Lower leg skin (tissue), 4 donors: ENCODE data around the gene RNF34. TPM values are rescaled to one million over a fixed set of nuclear protein-coding genes. Genes with fewer than 3 reads are reported as not detected.
A peak's percentile ranks its signal among the peaks of the same experiment; 100 is the strongest.

ENCODE experiments used
- DNase-seq, 2 donors: peaks; one replicate each; pipeline ENCODE4 v3.0.0-alpha.2; 2019; ENCODE audit warnings: low spot score in 2 of 2
- H3K4me3 ChIP-seq: fragments of 200-600 bp; sonication (generic); 2 replicates; pipeline ENCODE4 v1.5.1; 2017; ENCODE audit warnings: mild to moderate bottlenecking, low read depth; ENCODE audit not compliant: poor library complexity, severe bottlenecking
- CTCF ChIP-seq, 3 donors: fragments of 450-650 bp; IDR thresholded peaks; one replicate each; pipeline ENCODE4 v1.5.1; 2016; ENCODE audit warnings: antibody characterized with exemption in 3 of 3, mild to moderate bottlenecking in 3 of 3, moderate library complexity in 2 of 3
- POLR2A ChIP-seq, 2 donors: fragments of 450-650 bp; IDR thresholded peaks; one replicate each; pipeline ENCODE4 v1.6.1; 2016 to 2017; ENCODE audit warnings: antibody characterized with exemption in 2 of 2, mild to moderate bottlenecking in 1 of 2, moderate library complexity in 1 of 2
- WGBS, 2 donors: methylation state at CpG; one replicate each; pipeline ENCODE4 v1.1.5; 2018; 5-methylcytosine and 5-hydroxymethylcytosine counted together
- intact Hi-C: fragments of 100-400 bp; cut with DNase I; formaldehyde crosslinking; loops from one replicate; pipeline ENCODE4 v1.15.0; 2023; ENCODE audit warnings: low total_unique reads
- total RNA-seq, 4 donors: library from RNA; depleted of rRNA; stranded (reverse); fragments of >200 nt; gene quantifications; one replicate each; pipeline ENCODE4 v1.1.0, GENCODE V29; 2016

The RNF34 gene
- total RNA-seq, 4 donors from 2014 or later: 18.9 to 32.1 (median 25.8) TPM

- WGBS, 2 donors: 93% methylated on average over 4 of the region's 4 CpGs
- intact Hi-C loops: loop anchor here (5.0 kb wide), 1 partner anchor 103 kb away; no protein-coding TSS in a partner anchor
- no peak overlapping the region for H3K4me3 ChIP-seq
- no peak for DNase-seq
- TF ChIP-seq CTCF (IDR thresholded peaks at IDR 0.05) (no peak), POLR2A (IDR thresholded peaks at IDR 0.05) (no peak)
Observed at GRCh38 chr12:121444842-121445202, 44.9 kb downstream of the RNF34 start.

GRCh38 chr12:121446750-121447149 lies 46.8 kb downstream of the RNF34 start:
- H3K4me3 ChIP-seq: no peak overlapping the region
- no peak for DNase-seq
- intact Hi-C loops: no loop called here
- WGBS, 2 donors: 73 to 75% methylated on average over 3 of the region's 3 CpGs
- TF ChIP-seq POLR2A (IDR thresholded peaks at IDR 0.05): no peak
- TF ChIP-seq CTCF (IDR thresholded peaks at IDR 0.05): no peak

GRCh38 chr12:121448771-121449315 lies 48.9 kb downstream of the RNF34 start:
- 82 to 85% methylated on average over 16 of the region's 16 CpGs for WGBS, 2 donors
- intact Hi-C loops: no loop called here
- no peak overlapping the region for H3K4me3 ChIP-seq
- TF ChIP-seq POLR2A (IDR thresholded peaks at IDR 0.05) (no peak), CTCF (IDR thresholded peaks at IDR 0.05) (no peak)
- DNase-seq: no peak

- no peak for DNase-seq
- intact Hi-C loops: no loop called here
- no peak for TF ChIP-seq POLR2A (IDR thresholded peaks at IDR 0.05)
- no peak for TF ChIP-seq CTCF (IDR thresholded peaks at IDR 0.05)
- 5 to 14% methylated on average over 4 of the region's 4 CpGs for WGBS, 2 donors
- no peak overlapping the region for H3K4me3 ChIP-seq
Observed at GRCh38 chr12:121451961-121452339, 52.0 kb downstream of the RNF34 start.

- TF ChIP-seq POLR2A (IDR thresholded peaks at IDR 0.05): no peak
- no peak for TF ChIP-seq CTCF (IDR thresholded peaks at IDR 0.05)
- H3K4me3 ChIP-seq: no peak overlapping the region
- intact Hi-C loops: no loop called here
- 14 to 16% methylated on average over 31 to 32 of the region's 35 CpGs for WGBS, 2 donors
- peak; percentile 43 to 91 for DNase-seq
Observed at GRCh38 chr12:121452340-121452984, 52.5 kb downstream of the RNF34 start.

GRCh38 chr12:121452985-121453360 lies 53.1 kb downstream of the RNF34 start:
- TF ChIP-seq CTCF (IDR thresholded peaks at IDR 0.05): no peak
- no peak for TF ChIP-seq POLR2A (IDR thresholded peaks at IDR 0.05)
- 88 to 89% methylated on average over 35 to 36 of the region's 39 CpGs for WGBS, 2 donors
- intact Hi-C loops: no loop called here
- H3K4me3 ChIP-seq: no peak overlapping the region
- DNase-seq: no peak
